Right lobe of liver (tissue), 6 donors: ENCODE measurements around the gene EXOC3L1. TPM values are rescaled to one million over a fixed set of nuclear protein-coding genes. Genes with fewer than 3 reads are reported as not detected.

Experiments used
- ATAC-seq, 4 donors: fragments of 200-7000 bp; cut with Tn5 transposase; one replicate each; pipeline ENCODE4 v1.9.1; 2020; ENCODE audit warnings: mild to moderate bottlenecking in 4 of 4, moderate library complexity in 4 of 4
- DNase-seq, 3 donors: peaks; one replicate each; pipeline ENCODE4 v3.0.0-alpha.2; 2020
- H3K27ac ChIP-seq, 3 donors: fragments of 200-600 bp; one replicate each; pipeline ENCODE4 v1.8.0; 2022
- H3K27me3 ChIP-seq, 2 donors: fragments of 200-600 bp; one replicate each; pipeline ENCODE4 v1.8.0; 2022
- H3K36me3 ChIP-seq, 4 donors: fragments of 200-600 bp; sonication (generic) in 1 of 4; one replicate each; pipeline versions ENCODE4 v1.5.1 to v1.8.0; 2017 to 2022; ENCODE audit warnings: control low read depth in 1 of 4
- H3K4me1 ChIP-seq, 4 donors: fragments of 200-600 bp; sonication (generic) in 1 of 4; one replicate each; pipeline versions ENCODE4 v1.5.1 to v1.8.0; 2017 to 2022; ENCODE audit warnings: control low read depth in 1 of 4
- H3K4me3 ChIP-seq, 3 donors: fragments of 200-600 bp; one replicate each; pipeline ENCODE4 v1.8.0; 2022
- H3K9me3 ChIP-seq, 4 donors: fragments of 200-600 bp; sonication (generic) in 1 of 4; one replicate each; pipeline versions ENCODE4 v1.5.1 to v1.8.0; 2017 to 2022; ENCODE audit warnings: control low read depth in 1 of 4
- POLR2A ChIP-seq: fragments of 450-650 bp; IDR thresholded peaks from one replicate; pipeline ENCODE4 v1.6.1; 2017; ENCODE audit warnings: antibody characterized with exemption, mild to moderate bottlenecking
- WGBS: methylation state at CpG from one replicate; pipeline ENCODE4 v1.1.6; 2018; ENCODE audit warnings: low coverage, low lambda C conversion rate; ENCODE audit not compliant: insufficient coverage; ENCODE audit errors: missing lambda C conversion rate; 5-methylcytosine and 5-hydroxymethylcytosine counted together
- intact Hi-C, 2 donors: fragments of 100-400 bp; cut with DNase I; formaldehyde crosslinking; loops; one replicate each; pipeline versions ENCODE4 v1.11.2 to v1.14.1; 2022
- long read RNA-seq: library from polyadenylated mRNA; unstranded; transcript quantifications from one replicate; pipeline ENCODE4 v2.0.0, GENCODE V29; 2019
- total RNA-seq, 6 experiments: library from RNA; depleted of rRNA in 2 of 6; stranded (reverse); fragments of >200 nt in 2 of 6; fragmentation: NEBNext Ultra II Directional in 3 of 6; extraction: Animal tissue kit (Norgen Biotek cat#: 25700) in 3 of 6; gene quantifications; one replicate each; pipeline versions ENCODE4 v1.1.0 to v1.2.4, GENCODE V29; 2016 to 2023
- TF ChIP-seq, protein P1 (sequence below), 4 donors: fragments of 200-600 bp in 3 of 4; fragments of 450-650 bp in 1 of 4; IDR thresholded peaks; one replicate each; pipeline versions ENCODE4 v1.5.1 to v1.8.0; 2016 to 2022; ENCODE audit warnings: antibody characterized with exemption in 4 of 4, mild to moderate bottlenecking in 2 of 4
- donor health status: DM: no; HTN: yes; CAD: no.
- donor health status: DM: no; HTN: no; CAD: no.
- donor health status: DM: no; HTN: no; CAD: no.
- donor health status: DM: no; HTN: yes; CAD: no.
- donor health status: DM: no; HTN: yes; CAD: no.

Gene EXOC3L1
- 1 to 10 TPM; 1.8 to 4.3 (median 2.5) TPM for total RNA-seq
- long read RNA-seq, result 0 reads

- H3K4me1 ChIP-seq, result peaks cover 0 to 32% (median 10%) of the 10 kb centered on the region in 4 donors
- peaks cover 0 to 10% (median 6%) of the 10 kb centered on the region in 4 donors for H3K36me3 ChIP-seq
- intact Hi-C loops, result no loop called here
- H3K4me3 ChIP-seq, result peak within 1 kb of the TSS in 2 of 3 donors; percentile 2 to 21
- 58% methylated on average over 6 of the region's 6 CpGs for WGBS
- H3K9me3 ChIP-seq, result no peaks in the 10 kb centered on the region
- TF ChIP-seq, protein P1, sequence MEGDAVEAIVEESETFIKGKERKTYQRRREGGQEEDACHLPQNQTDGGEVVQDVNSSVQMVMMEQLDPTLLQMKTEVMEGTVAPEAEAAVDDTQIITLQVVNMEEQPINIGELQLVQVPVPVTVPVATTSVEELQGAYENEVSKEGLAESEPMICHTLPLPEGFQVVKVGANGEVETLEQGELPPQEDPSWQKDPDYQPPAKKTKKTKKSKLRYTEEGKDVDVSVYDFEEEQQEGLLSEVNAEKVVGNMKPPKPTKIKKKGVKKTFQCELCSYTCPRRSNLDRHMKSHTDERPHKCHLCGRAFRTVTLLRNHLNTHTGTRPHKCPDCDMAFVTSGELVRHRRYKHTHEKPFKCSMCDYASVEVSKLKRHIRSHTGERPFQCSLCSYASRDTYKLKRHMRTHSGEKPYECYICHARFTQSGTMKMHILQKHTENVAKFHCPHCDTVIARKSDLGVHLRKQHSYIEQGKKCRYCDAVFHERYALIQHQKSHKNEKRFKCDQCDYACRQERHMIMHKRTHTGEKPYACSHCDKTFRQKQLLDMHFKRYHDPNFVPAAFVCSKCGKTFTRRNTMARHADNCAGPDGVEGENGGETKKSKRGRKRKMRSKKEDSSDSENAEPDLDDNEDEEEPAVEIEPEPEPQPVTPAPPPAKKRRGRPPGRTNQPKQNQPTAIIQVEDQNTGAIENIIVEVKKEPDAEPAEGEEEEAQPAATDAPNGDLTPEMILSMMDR (IDR thresholded peaks at IDR 0.05), result no peak
- TF ChIP-seq POLR2A, result no peak
- no peak for ATAC-seq
- no peaks in the 10 kb centered on the region for H3K27me3 ChIP-seq
- no peak for DNase-seq
- H3K27ac ChIP-seq, result no peak within 1 kb of the TSS
These were observed at the start of gene EXOC3L1 for GRCh38 chr16:67190041-67190440. Gene EXOC3L1, minus strand, starts transcription at chr16:67190136. Its CDS starts 460 bp downstream, at chr16:67189676.

DNA sequence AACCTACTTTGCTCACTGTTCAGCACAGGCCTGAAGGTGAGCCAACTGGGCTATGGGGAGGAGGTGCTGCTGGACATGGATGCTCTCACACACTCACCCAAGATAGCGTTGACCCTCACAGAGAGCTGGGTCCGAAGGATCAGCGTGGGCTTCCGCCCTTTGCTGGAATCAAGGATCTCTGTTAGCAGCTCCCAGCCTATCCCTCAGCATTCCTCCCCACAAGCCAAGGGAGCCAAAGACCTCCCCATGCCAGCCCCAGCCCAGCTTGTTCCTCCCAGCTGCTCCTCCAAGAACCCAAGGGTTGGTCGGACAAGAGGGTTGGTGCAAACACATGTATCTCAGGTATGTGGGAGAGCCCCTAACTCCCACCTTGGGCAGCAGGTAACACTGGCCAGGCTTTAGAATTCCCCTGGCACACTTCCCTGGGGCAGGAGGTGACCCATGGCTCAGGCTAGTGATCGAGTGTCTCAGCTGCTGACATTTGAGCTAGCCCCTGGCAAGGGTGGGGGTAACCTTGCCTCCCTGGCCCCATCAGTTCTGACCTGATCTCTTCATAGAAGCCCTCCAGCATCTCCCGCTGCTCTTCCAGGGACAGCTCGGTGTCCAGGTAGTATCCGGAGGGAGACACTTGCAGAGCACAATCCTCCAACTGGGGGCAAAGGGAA is 49.0 kb upstream of the EXOC3L1 start:
- Histone ChIP-seq H3K27me3 (no peaks in the 10 kb centered on the region), H3K4me3 (no peak overlapping the region), H3K36me3 (no peaks in the 10 kb centered on the region), H3K27ac (no peak overlapping the region), H3K4me1 (peaks cover 0 to 14% (median 0%) of the 10 kb centered on the region in 4 donors), H3K9me3 (no peaks in the 10 kb centered on the region)
- WGBS, result no CpG with 5 or more reads among the region's 9 CpGs
- intact Hi-C loops, result no loop called here
- peak in 1 of 3 donors; percentile 19 for DNase-seq
- TF ChIP-seq POLR2A, result no peak
- TF ChIP-seq, protein P1 (IDR thresholded peaks at IDR 0.05), result no peak
- no peak for ATAC-seq

GRCh38 chr16:67238278-67238575 is 48.3 kb upstream of the EXOC3L1 start:
- Histone ChIP-seq H3K9me3 (no peaks in the 10 kb centered on the region), H3K27ac (no peak overlapping the region), H3K4me1 (peaks cover 0 to 14% (median 0%) of the 10 kb centered on the region in 4 donors), H3K36me3 (no peaks in the 10 kb centered on the region), H3K4me3 (no peak overlapping the region), H3K27me3 (no peaks in the 10 kb centered on the region)
- intact Hi-C loops, result no loop called here
- no CpG with 5 or more reads among the region's 3 CpGs for WGBS
- no peak for TF ChIP-seq POLR2A
- TF ChIP-seq, protein P1 (IDR thresholded peaks at IDR 0.05), result no peak
- DNase-seq (no peak), ATAC-seq (no peak)

- peak in 1 of 3 donors; percentile 44 for DNase-seq
- H3K27ac ChIP-seq, result no peak overlapping the region
- H3K4me3 ChIP-seq, result no peak overlapping the region
- no peaks in the 10 kb centered on the region for H3K9me3 ChIP-seq
- intact Hi-C loops, result no loop called here
- peaks cover 0 to 14% (median 0%) of the 10 kb centered on the region in 4 donors for H3K4me1 ChIP-seq
- no peaks in the 10 kb centered on the region for H3K27me3 ChIP-seq
- H3K36me3 ChIP-seq, result no peaks in the 10 kb centered on the region
- no peak for ATAC-seq
- WGBS, result 80% methylated on average over 1 of the region's 16 CpGs
- TF ChIP-seq, protein P1 (IDR thresholded peaks at IDR 0.05), result no peak
- TF ChIP-seq POLR2A, result no peak
These were observed 47.7 kb upstream of the EXOC3L1 start for GRCh38 chr16:67237396-67238277.
